Measurements from ENCODE around the gene TCHP.

GRCh38 chr12:109928058-109928656 lies 28.1 kb downstream of the TCHP start:
- TF ChIP-seq CTCF (IDR thresholded peaks at IDR 0.05; ENCODE audit: insufficient read depth, low read length, poor library complexity, severe bottlenecking) (no peak), EZH2phosphoT487 (conservative IDR thresholded peaks at IDR 0.05; ENCODE audit: low read length) (no peak)
